Heart left ventricle (tissue), 13 donors: ENCODE results near the gene PALLD.

Experiments
- CTCF ChIP-seq, 12 donors: fragments of 200-600 bp; sonication (generic) in 4 of 12; IDR thresholded peaks; one replicate each; pipeline versions ENCODE4 v1.5.0 to v1.8.0; 2018 to 2022; ENCODE audit warnings: antibody characterized with exemption in 12 of 12, mild to moderate bottlenecking in 5 of 12
- POLR2A ChIP-seq, 2 donors: fragments of 450-650 bp; IDR thresholded peaks; one replicate each; pipeline ENCODE4 v1.6.1; 2017; ENCODE audit warnings: antibody characterized with exemption in 2 of 2, mild to moderate bottlenecking in 2 of 2, moderate library complexity in 2 of 2
- donor health status: ischemic (EF 13 %, LVEDD 7.1; RV severe dilation, severe dysfunction).
- donor health status: DM: no; HTN: yes; CAD: no.
- donor health status: DM: no; HTN: no; CAD: no.
- donor health status: ischemic (EF 25% LVEDD 6.9; RV normal size, moderate dysfunction).
- donor health status: ischemic (EF 25% LVEDD 5.7; RV mildly dilated, moderate dysfunction).
- donor health status: ischemic (EF 35%, LVEDD 5.7; RV mildly dilated, moderate dysfunction).
- donor health status: nonischemic (EF 11% LVEDD 7.7; RV severe dilation, severe dysfunction).
- donor health status: DM: yes; HTN: yes; CAD: no.
- donor health status: PGD.
- donor health status: ischemic (EF 29% LVEDD 5.4; RV normal size, mild dysfunction).
- donor health status: nonischemic (EF 23%, LVEDD 6.1; RV moderate dilation, normal function).

- TF ChIP-seq CTCF (IDR thresholded peaks at IDR 0.05) = no peak
- TF ChIP-seq POLR2A (IDR thresholded peaks at IDR 0.05) = no peak
Observed at GRCh38 chr4:168658751-168659150, 161.9 kb downstream of the PALLD start.
